HG03460 (cell line): ENCODE measurements around the gene PERP.

ENCODE experiments used
- ATAC-seq: cut with Tn5 transposase; IDR thresholded peaks from one replicate; pipeline ENCODE4 v1.9.1; 2021; ENCODE audit not compliant: unreplicated experiment

PERP gene

GRCh38 chr6:138063726-138064125, 43.5 kb downstream of the PERP start:
- ATAC-seq = no peak

DNA sequence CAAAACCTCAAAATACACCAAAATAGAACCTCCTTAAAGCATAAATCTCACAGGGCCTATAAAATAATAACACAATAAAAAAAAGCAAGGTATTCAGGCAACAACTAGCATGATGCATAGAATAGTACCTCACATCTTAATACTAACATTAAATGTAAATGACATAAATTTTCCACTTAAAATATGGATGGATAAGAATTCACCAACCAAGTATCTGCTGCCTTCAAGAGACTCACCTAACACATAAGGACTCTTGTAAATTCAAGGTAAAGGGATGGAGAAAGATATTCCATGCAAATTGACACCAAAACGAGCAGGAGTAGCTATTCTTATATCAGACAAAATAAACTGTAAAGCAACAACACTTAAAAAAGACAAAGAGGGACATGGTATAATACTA, 52.2 kb downstream of the PERP start:
- ATAC-seq = no peak

- no peak for ATAC-seq
Observed at GRCh38 chr6:138052783-138053182, 54.4 kb downstream of the PERP start.

- ATAC-seq = no peak
Observed at GRCh38 chr6:138044972-138045371, 62.2 kb downstream of the PERP start.

GRCh38 chr6:138044458-138044857, 62.8 kb downstream of the PERP start:
- no peak for ATAC-seq
